ENCODE results near the gene FAF1. TPM values are rescaled to one million over a fixed set of nuclear protein-coding genes. Genes with fewer than 3 reads are reported as not detected.

FAF1 gene
- total and polyA plus RNA-seq, 2 donors (not counting 3 experiments of a cell fraction or from before 2014, with no cell fraction given), result 9.0 to 57.6 TPM

DNA sequence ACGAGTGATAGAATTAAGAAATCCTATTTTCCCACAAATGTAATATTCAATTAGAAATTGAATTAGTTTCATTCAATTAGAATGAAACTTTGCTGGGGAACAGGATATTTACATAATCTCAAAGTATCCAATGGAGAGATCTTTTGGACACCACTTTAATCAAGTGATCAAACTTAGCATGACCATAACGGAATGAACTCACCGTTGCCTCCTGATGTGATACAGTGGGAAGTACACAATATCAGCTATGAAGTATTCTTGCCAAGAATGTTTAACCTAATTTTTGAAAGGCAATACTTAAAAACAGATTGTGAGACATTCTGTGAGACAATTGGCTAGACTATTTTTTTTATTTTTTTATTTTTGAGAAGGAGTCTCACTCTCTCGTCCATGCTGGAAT lies 26.6 kb upstream of the FAF1 start:
- CTCF ChIA-PET, result no interaction called here
- intact Hi-C loops (cut with micrococcal nuclease), result no loop called here

More for the DNA sequence above, 26.6 kb upstream of the FAF1 start:
- Histone ChIP-seq H3K4me2 (ENCODE audit: insufficient read depth, low read length) (no peak overlapping the region), H3K27ac (ENCODE audit: insufficient read depth, low read depth, low read length) (no peak overlapping the region), H3K4me3 (replicated peaks in 1 of 3; ENCODE audit: insufficient read depth in 1 of 3, low read depth in 1 of 3, low read length in 3 of 3) (no peak overlapping the region), H4K20me1 (replicated peaks; ENCODE audit: control insufficient read depth, extremely low read depth, insufficient read depth, low read length) (no peaks in the 10 kb centered on the region), H3K9me3 (replicated peaks; ENCODE audit: control insufficient read depth, insufficient read depth, low read length) (no peaks in the 10 kb centered on the region), H3K27me3 (ENCODE audit: control insufficient read depth in 2 of 2, insufficient read depth in 2 of 2, low read length in 2 of 2) (no peaks in the 10 kb centered on the region), H3K9me1 (replicated peaks; ENCODE audit: control insufficient read depth, extremely low read depth, insufficient read depth, low read length) (no peaks in the 10 kb centered on the region), H3K9ac (replicated peaks; ENCODE audit: extremely low read depth, insufficient read depth, low read length) (no peak overlapping the region), H3K79me2 (ENCODE audit: control insufficient read depth, insufficient read depth, low read length) (no peaks in the 10 kb centered on the region), H2AFZ (ENCODE audit: low read depth, low read length) (no peak overlapping the region), H3K4me1 (ENCODE audit: control insufficient read depth, extremely low read depth, insufficient read depth, low read length) (no peaks in the 10 kb centered on the region), H3K36me3 (ENCODE audit: control insufficient read depth in 2 of 2, extremely low read depth in 1 of 2, insufficient read depth in 2 of 2, low read length in 2 of 2) (no peaks in the 10 kb centered on the region)
- no peak for TF ChIP-seq EZH2 (IDR thresholded peaks at IDR 0.05; ENCODE audit: borderline replicate concordance, low read depth, low read length, severe bottlenecking)
- TF ChIP-seq, protein P1, sequence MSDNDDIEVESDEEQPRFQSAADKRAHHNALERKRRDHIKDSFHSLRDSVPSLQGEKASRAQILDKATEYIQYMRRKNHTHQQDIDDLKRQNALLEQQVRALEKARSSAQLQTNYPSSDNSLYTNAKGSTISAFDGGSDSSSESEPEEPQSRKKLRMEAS (IDR thresholded peaks at IDR 0.05; ENCODE audit: insufficient read depth, insufficient read length), result no peak
- TF ChIP-seq GATA2 (IDR thresholded peaks at IDR 0.05; ENCODE audit: insufficient read depth, insufficient read length, low read depth, low read length), result no peak
- TF ChIP-seq FOS (IDR thresholded peaks at IDR 0.05; ENCODE audit: borderline replicate concordance, insufficient read depth, low read length), result no peak
- no peak for TF ChIP-seq MYC (IDR thresholded peaks at IDR 0.05; ENCODE audit: low read depth, low read length)
- TF ChIP-seq JUN (IDR thresholded peaks at IDR 0.05; ENCODE audit: borderline replicate concordance, insufficient read depth, insufficient read length, low read depth), result no peak
- TF ChIP-seq POLR2AphosphoS5 (IDR thresholded peaks at IDR 0.05; ENCODE audit: insufficient read depth, low read depth, low read length), result no peak
- TF ChIP-seq, protein P2, sequence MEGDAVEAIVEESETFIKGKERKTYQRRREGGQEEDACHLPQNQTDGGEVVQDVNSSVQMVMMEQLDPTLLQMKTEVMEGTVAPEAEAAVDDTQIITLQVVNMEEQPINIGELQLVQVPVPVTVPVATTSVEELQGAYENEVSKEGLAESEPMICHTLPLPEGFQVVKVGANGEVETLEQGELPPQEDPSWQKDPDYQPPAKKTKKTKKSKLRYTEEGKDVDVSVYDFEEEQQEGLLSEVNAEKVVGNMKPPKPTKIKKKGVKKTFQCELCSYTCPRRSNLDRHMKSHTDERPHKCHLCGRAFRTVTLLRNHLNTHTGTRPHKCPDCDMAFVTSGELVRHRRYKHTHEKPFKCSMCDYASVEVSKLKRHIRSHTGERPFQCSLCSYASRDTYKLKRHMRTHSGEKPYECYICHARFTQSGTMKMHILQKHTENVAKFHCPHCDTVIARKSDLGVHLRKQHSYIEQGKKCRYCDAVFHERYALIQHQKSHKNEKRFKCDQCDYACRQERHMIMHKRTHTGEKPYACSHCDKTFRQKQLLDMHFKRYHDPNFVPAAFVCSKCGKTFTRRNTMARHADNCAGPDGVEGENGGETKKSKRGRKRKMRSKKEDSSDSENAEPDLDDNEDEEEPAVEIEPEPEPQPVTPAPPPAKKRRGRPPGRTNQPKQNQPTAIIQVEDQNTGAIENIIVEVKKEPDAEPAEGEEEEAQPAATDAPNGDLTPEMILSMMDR (IDR thresholded peaks at IDR 0.05; ENCODE audit: extremely low read depth in 1 of 2, insufficient read depth in 1 of 2, low read depth in 1 of 2, low read length in 2 of 2), result no peak
- TF ChIP-seq POLR2A (IDR thresholded peaks at IDR 0.05; ENCODE audit: low read depth, low read length), result no peak
- dilution Hi-C loops (cut with MboI; ENCODE audit: extremely low pct_ligation_motif_present, low sequenced_read_pairs), result no loop called here
- POLR2A ChIA-PET, result no interaction called here
- FAIRE-seq, result no peak
- no peak for DNase-seq (ENCODE audit: low read depth, low spot score)
- no TSS peak for BruUV-seq (replicated peaks)
